CD14-positive monocyte (primary cell): Measurements from ENCODE around the gene KRT32. TPM values are rescaled to one million over a fixed set of nuclear protein-coding genes. Genes with fewer than 3 reads are reported as not detected.

ENCODE experiments used
- DNase-seq, 3 donors: peaks; one replicate each; pipeline ENCODE4 v3.0.0-alpha.2; 2011 to 2022
- H2AFZ ChIP-seq: 2 replicates; pipeline ENCODE4 v1.6.0; 2012; ENCODE audit warnings: mild to moderate bottlenecking, low read depth, low read length, inconsistent platforms; ENCODE audit not compliant: insufficient read depth, poor library complexity, severe bottlenecking
- H3K27ac ChIP-seq, 2 donors: 1 replicate in 1 of 2; 2 replicates in 1 of 2; pipeline ENCODE4 v1.5.1; 2012 to 2013; ENCODE audit warnings: low read length in 2 of 2, control low read depth in 1 of 2, inconsistent platforms in 1 of 2, low read depth in 1 of 2, mild to moderate bottlenecking in 1 of 2
- H3K27me3 ChIP-seq, 2 donors: one replicate each; pipeline versions ENCODE4 v1.6.0 to v1.6.1; 2011 to 2013; ENCODE audit warnings: low read length in 2 of 2; ENCODE audit not compliant: control insufficient read depth in 2 of 2, insufficient read depth in 2 of 2
- H3K36me3 ChIP-seq, 2 donors: replicated peaks in 1 of 2; 1 replicate in 1 of 2; 2 replicates in 1 of 2; pipeline versions ENCODE4 v1.5.1 to v1.6.1; 2012 to 2013; ENCODE audit warnings: low read length in 2 of 2, control low read depth in 1 of 2, inconsistent platforms in 1 of 2, mild to moderate bottlenecking in 1 of 2; ENCODE audit not compliant: insufficient read depth in 2 of 2, control insufficient read depth in 1 of 2
- H3K4me1 ChIP-seq, 2 donors: 1 replicate in 1 of 2; 2 replicates in 1 of 2; pipeline versions ENCODE4 v1.5.1 to v1.6.1; 2012 to 2013; ENCODE audit warnings: low read length in 2 of 2, control low read depth in 1 of 2, inconsistent platforms in 1 of 2, mild to moderate bottlenecking in 1 of 2, moderate library complexity in 1 of 2; ENCODE audit not compliant: insufficient read depth in 2 of 2, control insufficient read depth in 1 of 2
- H3K4me2 ChIP-seq: replicated peaks from 2 replicates; pipeline ENCODE3; 2012; ENCODE audit warnings: low read length, moderate library complexity, mild to moderate bottlenecking; ENCODE audit not compliant: poor library complexity, severe bottlenecking; ENCODE audit errors: extremely low read depth
- H3K4me3 ChIP-seq, 3 experiments: fragments of 200-600 bp in 1 of 3; sonication (generic) in 1 of 3; replicated peaks in 1 of 3; 1 replicate in 2 of 3; 2 replicates in 1 of 3; pipeline ENCODE4 v1.5.1; 2011 to 2013; ENCODE audit warnings: low read length in 3 of 3, mild to moderate bottlenecking in 3 of 3, control low read depth in 2 of 3, low read depth in 2 of 3, inconsistent platforms in 1 of 3, moderate library complexity in 1 of 3
- H3K79me2 ChIP-seq: 2 replicates; pipeline ENCODE4 v1.6.0; 2012; ENCODE audit warnings: mild to moderate bottlenecking, control low read depth, inconsistent platforms, low read length, moderate library complexity; ENCODE audit not compliant: insufficient read depth
- H3K9ac ChIP-seq: 2 replicates; pipeline ENCODE4 v1.6.0; 2017; ENCODE audit warnings: low read length, mild to moderate bottlenecking; ENCODE audit not compliant: insufficient read depth, poor library complexity, severe bottlenecking
- H3K9me3 ChIP-seq, 2 donors: replicated peaks in 1 of 2; 1 replicate in 1 of 2; 2 replicates in 1 of 2; pipeline versions ENCODE4 v1.5.1 to v1.6.1; 2012 to 2013; ENCODE audit warnings: low read length in 2 of 2, control low read depth in 1 of 2; ENCODE audit not compliant: control insufficient read depth in 1 of 2, insufficient read depth in 1 of 2
- H4K20me1 ChIP-seq: 2 replicates; pipeline ENCODE4 v1.6.0; 2012; ENCODE audit warnings: mild to moderate bottlenecking, low read length, control low read depth, moderate library complexity; ENCODE audit not compliant: insufficient read depth
- H3K27ac Mint-ChIP-seq, 7 donors: one replicate each; pipeline ENCODE4 v1.8.0; 2020; ENCODE audit warnings: mild to moderate bottlenecking in 7 of 7, mixed read lengths in 7 of 7, moderate library complexity in 6 of 7, inconsistent platforms in 2 of 7
- H3K27me3 Mint-ChIP-seq, 3 donors: one replicate each; pipeline ENCODE4 v1.8.0; 2021 to 2022; ENCODE audit warnings: low read depth in 3 of 3, mild to moderate bottlenecking in 3 of 3, mixed read lengths in 3 of 3, moderate library complexity in 3 of 3, inconsistent platforms in 1 of 3
- H3K36me3 Mint-ChIP-seq, 2 donors: one replicate each; pipeline ENCODE4 v1.8.0; 2020; ENCODE audit warnings: mixed read lengths in 2 of 2, inconsistent platforms in 1 of 2, mild to moderate bottlenecking in 1 of 2
- H3K4me1 Mint-ChIP-seq: one replicate; pipeline ENCODE4 v1.8.0; 2020; ENCODE audit warnings: mild to moderate bottlenecking, mixed read lengths
- H3K4me3 Mint-ChIP-seq, 2 donors: one replicate each; pipeline ENCODE4 v1.8.0; 2020; ENCODE audit warnings: mild to moderate bottlenecking in 2 of 2, mixed read lengths in 2 of 2, moderate library complexity in 1 of 2
- H3K9me3 Mint-ChIP-seq, 7 donors: one replicate each; pipeline ENCODE4 v1.8.0; 2020 to 2022; ENCODE audit warnings: mixed read lengths in 7 of 7, mild to moderate bottlenecking in 6 of 7, moderate library complexity in 6 of 7, inconsistent platforms in 2 of 7
- WGBS: methylation state at CpG from one replicate; pipeline ENCODE4 v1.1.5; 2013; ENCODE audit warnings: missing lambda C conversion rate; ENCODE audit not compliant: insufficient coverage; 5-methylcytosine and 5-hydroxymethylcytosine counted together
- intact Hi-C, 2 donors: fragments of 100-400 bp; cut with micrococcal nuclease; formaldehyde crosslinking; loops; one replicate each; pipeline versions ENCODE4 v1.15.0 to v1.15.1; 2023
- polyA plus RNA-seq, 3 donors: library from polyadenylated mRNA; depleted of rRNA in 1 of 3; unstranded in 2 of 3; stranded (reverse) in 1 of 3; fragments of 300-500 nt in 2 of 3; fragments of >200 nt in 1 of 3; fragmentation: Illumina TruSeq in 2 of 3; gene quantifications; 1 replicate in 2 of 3; 2 replicates in 1 of 3; pipeline ENCODE4 v1.2.3, GENCODE V29; 2012 to 2021
- TF ChIP-seq, protein P1 (sequence below): fragments of 200-600 bp; IDR thresholded peaks from one replicate; pipeline ENCODE4 v1.8.0; 2022; ENCODE audit warnings: antibody characterized with exemption, mild to moderate bottlenecking

KRT32 gene
- polyA plus RNA-seq, 3 donors = not detected

DNA sequence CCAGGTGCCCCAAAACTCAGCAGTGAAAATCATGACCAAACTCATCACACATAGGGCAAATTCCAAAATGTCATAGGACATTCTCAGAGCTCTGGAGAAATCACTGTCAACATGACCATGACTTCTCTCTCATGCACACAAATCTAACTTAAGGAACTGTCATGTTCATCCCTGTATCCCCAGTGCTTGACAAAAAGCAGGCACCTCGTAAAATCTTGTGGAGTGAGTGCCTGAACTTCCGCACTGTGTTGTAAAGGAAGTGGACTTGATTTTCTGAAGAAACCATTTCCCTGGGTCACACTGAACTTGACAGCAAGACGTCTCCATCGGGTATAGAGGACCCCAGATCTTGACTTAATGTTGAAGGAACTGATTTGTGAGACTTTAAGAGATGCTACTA, 45.6 kb downstream of the KRT32 start:
- Histone ChIP-seq H3K36me3 (no peaks in the 10 kb centered on the region), H3K4me1 (peaks cover 4 to 5% of the 10 kb centered on the region in 2 donors), H3K4me2 (no peak overlapping the region), H3K9me3 (no peaks in the 10 kb centered on the region), H3K79me2 (no peaks in the 10 kb centered on the region), H3K4me3 (no peak overlapping the region), H4K20me1 (no peaks in the 10 kb centered on the region), H3K9ac (no peak overlapping the region), H2AFZ (no peak overlapping the region), H3K27ac (no peak overlapping the region), H3K27me3 (no peaks in the 10 kb centered on the region)
- Mint-ChIP-seq H3K4me1 (peaks cover 7% of the 10 kb centered on the region), H3K27ac (no peak overlapping the region), H3K36me3 (no peaks in the 10 kb centered on the region), H3K9me3 (no peaks in the 10 kb centered on the region), H3K27me3 (peaks cover 4 to 9% (median 6%) of the 10 kb centered on the region in 3 donors), H3K4me3 (no peak overlapping the region)
- intact Hi-C loops = no loop called here
- 75% methylated on average over 2 of the region's 4 CpGs for WGBS
- TF ChIP-seq, protein P1, sequence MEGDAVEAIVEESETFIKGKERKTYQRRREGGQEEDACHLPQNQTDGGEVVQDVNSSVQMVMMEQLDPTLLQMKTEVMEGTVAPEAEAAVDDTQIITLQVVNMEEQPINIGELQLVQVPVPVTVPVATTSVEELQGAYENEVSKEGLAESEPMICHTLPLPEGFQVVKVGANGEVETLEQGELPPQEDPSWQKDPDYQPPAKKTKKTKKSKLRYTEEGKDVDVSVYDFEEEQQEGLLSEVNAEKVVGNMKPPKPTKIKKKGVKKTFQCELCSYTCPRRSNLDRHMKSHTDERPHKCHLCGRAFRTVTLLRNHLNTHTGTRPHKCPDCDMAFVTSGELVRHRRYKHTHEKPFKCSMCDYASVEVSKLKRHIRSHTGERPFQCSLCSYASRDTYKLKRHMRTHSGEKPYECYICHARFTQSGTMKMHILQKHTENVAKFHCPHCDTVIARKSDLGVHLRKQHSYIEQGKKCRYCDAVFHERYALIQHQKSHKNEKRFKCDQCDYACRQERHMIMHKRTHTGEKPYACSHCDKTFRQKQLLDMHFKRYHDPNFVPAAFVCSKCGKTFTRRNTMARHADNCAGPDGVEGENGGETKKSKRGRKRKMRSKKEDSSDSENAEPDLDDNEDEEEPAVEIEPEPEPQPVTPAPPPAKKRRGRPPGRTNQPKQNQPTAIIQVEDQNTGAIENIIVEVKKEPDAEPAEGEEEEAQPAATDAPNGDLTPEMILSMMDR = no peak
- DNase-seq = no peak

DNA sequence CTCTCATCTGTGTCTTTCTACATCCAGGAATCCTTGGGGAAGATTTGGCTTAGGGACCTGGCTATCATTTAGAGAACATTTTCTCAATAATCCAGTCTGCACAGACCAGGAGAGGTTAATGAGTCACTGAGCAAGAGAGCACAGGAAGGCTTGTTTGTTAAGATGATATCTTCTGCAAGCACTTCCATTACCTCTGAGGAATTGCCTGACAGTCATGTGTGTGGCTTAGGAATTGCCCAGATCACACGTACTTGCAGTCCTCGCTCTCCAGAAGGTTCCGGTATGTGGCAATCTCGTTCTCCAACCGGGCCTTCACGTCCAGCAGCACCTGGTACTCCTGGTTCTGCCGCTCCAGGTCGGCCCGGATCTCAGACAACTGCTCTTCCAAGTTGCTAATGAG, 46.1 kb downstream of the KRT32 start:
- Histone ChIP-seq H4K20me1 (no peaks in the 10 kb centered on the region), H2AFZ (no peak overlapping the region), H3K9me3 (no peaks in the 10 kb centered on the region), H3K27me3 (no peaks in the 10 kb centered on the region), H3K4me3 (no peak overlapping the region), H3K4me2 (no peak overlapping the region), H3K27ac (no peak overlapping the region), H3K9ac (no peak overlapping the region), H3K4me1 (peaks cover 4 to 5% of the 10 kb centered on the region in 2 donors), H3K36me3 (no peaks in the 10 kb centered on the region), H3K79me2 (no peaks in the 10 kb centered on the region)
- no peaks in the 10 kb centered on the region for H3K9me3 Mint-ChIP-seq
- H3K36me3 Mint-ChIP-seq = no peaks in the 10 kb centered on the region
- no peak for DNase-seq
- peaks cover 7% of the 10 kb centered on the region for H3K4me1 Mint-ChIP-seq
- TF ChIP-seq, protein P1 = no peak
- intact Hi-C loops = no loop called here
- 84% methylated on average over 9 of the region's 9 CpGs for WGBS
- peaks cover 4 to 9% (median 7%) of the 10 kb centered on the region in 3 donors for H3K27me3 Mint-ChIP-seq
- no peak overlapping the region for H3K4me3 Mint-ChIP-seq
- H3K27ac Mint-ChIP-seq = no peak overlapping the region
